LoVo (cell line): Measurements from ENCODE around the gene ZBTB20.
A peak's percentile ranks its signal among the peaks of the same experiment; 100 is the strongest.

Source experiments
- DNase-seq: peaks from one replicate; pipeline ENCODE4 v3.0.0-alpha.2; 2016; ENCODE audit warnings: low spot score

ZBTB20 gene

DNA sequence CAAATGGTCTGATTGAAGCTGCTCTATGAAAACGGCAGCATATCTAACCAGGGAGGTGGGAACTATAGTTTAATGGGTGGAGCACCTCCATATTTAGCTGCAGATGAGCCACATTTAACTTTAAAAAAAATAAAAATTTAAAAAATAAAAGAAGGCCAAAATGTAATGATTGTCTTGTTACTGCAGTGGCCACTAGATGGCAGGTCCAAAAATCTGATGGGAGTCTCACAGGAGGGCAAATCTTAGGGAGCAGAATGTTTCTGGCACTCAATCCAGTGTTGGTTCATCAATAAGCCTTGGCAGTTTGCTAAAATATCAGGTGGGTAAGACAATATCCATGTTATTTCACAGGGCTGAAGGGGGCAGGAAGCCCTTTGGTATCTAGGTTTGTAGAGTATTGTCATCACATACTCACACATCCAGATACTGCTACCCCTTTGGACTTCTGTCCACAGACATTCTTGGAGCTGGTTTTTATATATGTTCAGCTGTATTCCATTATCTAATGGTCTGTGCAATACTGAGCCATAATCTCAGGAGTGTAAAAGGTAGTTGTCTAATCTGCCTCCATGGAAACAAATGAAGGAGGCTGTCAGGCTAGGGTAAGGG, 619.9 kb downstream of the ZBTB20 start:
- DNase-seq, result no peak

DNA sequence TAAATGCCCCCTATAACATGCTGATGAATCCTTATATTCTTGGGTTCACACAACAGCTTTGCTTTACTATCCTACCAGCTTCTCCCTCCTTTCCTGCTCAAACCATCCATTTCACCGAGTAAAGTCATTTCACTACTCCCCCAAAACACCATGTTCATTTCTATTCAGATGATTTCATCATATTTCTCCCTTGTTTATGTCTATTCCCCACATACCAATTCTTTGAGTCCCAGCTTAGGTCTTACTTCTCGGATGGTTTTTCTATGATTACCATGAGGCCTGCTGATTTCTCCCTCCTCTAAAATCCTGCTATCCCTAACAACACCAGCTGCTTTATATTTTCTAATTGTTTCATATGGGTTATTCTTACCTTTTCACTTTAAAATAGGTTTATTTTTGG, 621.8 kb downstream of the ZBTB20 start:
- DNase-seq, result no peak

GRCh38 chr3:114519415-114519814, 627.7 kb downstream of the ZBTB20 start:
- DNase-seq, result no peak

DNA sequence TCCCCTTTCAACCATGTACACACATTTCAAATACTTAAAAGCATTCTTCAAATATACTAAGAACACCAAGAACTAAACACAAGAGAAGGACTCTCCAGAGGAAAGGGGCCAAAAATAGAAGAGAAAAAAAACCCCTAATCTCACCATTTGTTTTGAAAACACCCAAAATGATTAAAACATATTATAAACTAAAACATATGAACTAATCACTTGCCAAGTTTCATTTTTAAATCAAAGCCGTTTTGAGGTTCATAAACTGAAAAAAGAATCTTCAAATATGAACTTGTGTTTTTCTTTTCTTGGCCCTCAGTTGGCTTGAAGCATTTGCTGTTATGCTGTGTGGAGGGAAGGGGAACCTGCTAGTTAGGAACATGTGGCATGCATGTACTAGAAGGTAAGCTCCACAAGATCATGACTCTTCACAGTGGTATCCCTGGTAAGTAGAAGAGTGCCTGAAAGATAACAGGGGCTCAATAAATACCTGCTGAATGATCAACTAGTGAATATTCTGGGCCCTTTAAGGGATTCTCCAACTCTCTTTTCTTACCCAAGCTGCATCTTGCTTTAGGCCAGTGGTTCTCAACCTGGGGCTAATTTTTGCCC, 628.8 kb downstream of the ZBTB20 start:
- DNase-seq, result no peak

GRCh38 chr3:114510201-114510600, 636.9 kb downstream of the ZBTB20 start:
- DNase-seq, result no peak

GRCh38 chr3:114509756-114510155, 637.3 kb downstream of the ZBTB20 start:
- DNase-seq, result no peak

- DNase-seq, result no peak
Measured at GRCh38 chr3:114508976-114509375, 638.1 kb downstream of the ZBTB20 start.

GRCh38 chr3:114508208-114508607, 638.9 kb downstream of the ZBTB20 start:
- no peak for DNase-seq

- DNase-seq, result no peak
Measured at GRCh38 chr3:114506591-114507300, 640.3 kb downstream of the ZBTB20 start.

- no peak for DNase-seq
Measured at GRCh38 chr3:114504941-114505628, 642.0 kb downstream of the ZBTB20 start.

DNA sequence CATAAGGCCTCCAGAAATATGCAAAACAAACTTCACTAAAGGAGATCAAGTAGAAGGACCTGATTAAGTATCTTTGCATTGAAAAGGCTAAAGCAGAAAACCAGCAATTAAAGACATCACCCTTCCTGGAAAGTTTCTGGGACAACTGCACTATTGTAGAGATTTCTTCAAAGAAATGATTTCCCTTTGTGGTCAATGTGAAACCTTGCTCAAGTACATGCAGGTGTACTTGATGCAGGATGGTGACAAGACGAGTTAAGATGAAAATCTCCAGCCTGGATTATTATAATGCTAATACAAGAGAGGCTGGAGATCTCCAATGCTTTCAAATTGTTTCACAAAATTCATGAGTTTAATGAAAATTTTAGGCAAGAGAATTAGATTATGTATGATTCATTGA, 644.9 kb downstream of the ZBTB20 start:
- no peak for DNase-seq

GRCh38 chr3:114499976-114500375, 647.1 kb downstream of the ZBTB20 start:
- no peak for DNase-seq

DNA sequence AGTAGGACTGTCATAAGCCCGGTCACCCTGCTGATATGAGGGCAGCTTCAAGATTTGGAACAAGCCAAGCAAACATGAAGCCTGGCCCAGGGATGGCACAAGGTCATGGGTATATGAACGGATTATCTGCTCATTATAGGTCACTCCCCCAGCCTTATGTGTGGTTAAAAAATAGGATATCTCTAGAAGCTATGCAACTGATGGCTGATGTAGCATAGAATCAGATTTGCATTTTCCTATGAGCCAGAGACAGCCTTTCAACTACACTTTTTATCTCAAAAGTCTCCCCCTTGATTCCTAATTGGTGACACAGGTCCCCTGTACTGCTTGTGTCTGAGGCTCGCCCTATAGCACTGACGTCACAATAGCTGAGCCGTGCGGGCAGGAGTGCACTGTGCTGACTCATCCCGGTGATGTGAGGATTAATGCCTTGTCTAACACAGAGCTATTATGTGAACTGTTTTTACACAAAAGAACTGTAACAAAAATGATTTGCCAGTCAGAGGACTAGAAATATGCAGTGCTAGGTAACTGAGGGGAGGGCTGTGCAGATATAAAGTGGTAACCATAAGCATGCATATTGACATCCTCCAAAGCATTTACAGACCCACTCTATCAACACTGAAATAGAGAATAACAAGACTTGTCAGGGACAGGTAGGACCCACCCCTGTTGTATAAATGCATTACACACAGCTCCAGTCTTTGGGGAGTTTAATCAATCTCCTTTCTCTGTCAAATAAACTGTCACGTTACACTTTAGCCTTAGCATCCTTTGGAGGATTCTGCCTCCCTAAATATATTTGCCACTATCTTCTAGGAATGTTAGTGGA, 648.3 kb downstream of the ZBTB20 start:
- DNase-seq, result peak; percentile 57

DNA sequence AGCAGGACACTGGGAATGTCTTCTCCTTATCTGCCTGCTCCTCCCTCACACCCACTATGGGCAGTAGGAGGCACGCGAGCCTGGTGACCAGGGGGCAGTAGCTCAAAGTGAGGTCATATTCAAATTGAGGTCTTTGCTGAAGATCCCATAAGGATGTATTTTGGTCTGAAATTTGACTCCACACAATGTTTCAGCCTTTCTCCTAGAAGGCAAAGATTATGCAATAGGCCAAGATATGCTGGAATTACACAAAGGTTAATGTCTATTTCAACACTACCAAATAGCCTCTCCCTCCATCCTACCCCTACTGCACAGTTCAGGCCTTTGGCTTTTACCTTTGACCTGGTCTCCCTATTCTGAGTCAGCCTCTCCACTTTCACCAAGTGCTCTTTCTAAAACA, 650.2 kb downstream of the ZBTB20 start:
- DNase-seq, result no peak

DNA sequence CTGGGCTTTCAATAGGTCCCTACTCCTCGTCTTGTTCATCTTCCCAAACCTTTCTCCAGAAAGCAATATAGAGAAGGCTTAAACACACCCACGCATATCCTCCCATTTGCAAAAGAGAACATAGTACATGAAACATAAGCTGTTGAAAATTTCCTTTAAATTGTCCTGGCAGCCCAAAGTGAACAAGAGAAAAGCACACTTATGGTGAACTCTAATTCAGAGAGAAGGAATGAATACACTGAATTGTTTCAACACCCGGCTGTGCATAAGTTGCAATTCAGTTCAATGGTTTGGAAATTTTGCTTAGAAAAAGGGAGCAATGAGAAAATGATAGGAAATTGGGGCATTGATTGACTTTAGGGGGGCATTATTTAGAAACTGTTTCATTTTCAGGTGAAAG, 650.6 kb downstream of the ZBTB20 start:
- DNase-seq, result no peak

DNA sequence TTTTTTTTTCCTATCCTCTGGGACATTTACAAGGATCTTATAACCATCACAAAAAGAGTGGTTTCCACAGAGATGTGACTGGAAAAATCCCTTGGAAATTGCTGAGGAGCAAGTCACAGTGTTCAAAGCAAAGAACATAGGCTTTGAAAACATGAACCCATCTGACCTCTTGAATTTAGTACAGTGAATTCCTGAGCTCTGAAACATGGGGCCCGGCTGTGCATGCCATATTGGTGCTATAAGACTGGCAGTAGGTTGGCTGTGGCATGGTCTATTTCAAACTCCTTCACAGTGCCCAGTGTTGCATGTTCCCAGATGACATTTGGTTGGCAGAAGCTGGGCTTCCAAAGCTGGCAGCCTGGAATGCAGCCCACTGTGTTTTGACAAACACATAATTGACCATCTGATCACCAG, 651.1 kb downstream of the ZBTB20 start:
- no peak for DNase-seq

GRCh38 chr3:114494498-114494897, 652.6 kb downstream of the ZBTB20 start:
- DNase-seq, result no peak

- no peak for DNase-seq
Measured at GRCh38 chr3:114490829-114491228, 656.3 kb downstream of the ZBTB20 start.

DNA sequence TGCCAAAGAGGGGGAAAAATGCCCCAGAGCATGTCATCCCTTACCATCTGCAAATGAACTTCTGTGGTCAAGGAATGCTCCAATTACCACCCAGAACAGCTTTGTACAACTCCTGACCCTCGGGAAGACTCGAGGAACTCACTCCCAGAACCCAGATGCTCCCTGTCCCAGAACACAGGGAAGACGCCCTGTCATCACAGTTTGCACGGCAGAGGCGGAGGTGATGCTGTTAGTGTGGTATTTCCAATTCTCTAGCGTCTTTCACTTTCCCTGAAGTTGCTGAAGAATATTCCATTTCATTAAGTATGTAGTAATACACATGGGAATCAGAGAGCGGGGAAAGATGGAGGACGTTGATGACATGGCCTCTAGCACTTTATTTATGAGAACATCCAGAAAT, 659.6 kb downstream of the ZBTB20 start:
- no peak for DNase-seq

GRCh38 chr3:114484919-114485318, 662.2 kb downstream of the ZBTB20 start:
- DNase-seq, result no peak

- DNase-seq, result no peak
Measured at GRCh38 chr3:114481113-114481512, 666.0 kb downstream of the ZBTB20 start.

DNA sequence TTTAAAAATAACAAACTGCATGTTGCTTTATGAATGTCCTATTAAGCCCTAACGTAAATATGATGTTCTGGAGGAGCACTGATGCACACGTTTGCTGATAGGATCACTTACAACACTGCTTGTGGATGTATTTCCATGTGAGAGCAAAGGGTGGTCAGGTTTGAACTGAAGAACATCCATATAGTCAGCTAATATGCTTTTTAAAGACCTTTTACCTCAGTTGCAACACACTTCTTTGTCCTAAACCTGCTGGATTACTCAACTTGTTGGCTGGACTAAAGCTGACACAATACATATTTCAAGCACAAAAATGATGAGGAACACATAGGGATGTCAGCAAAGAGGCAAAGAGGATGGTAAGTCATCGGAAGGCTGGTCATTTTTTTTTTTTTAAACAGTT, 666.6 kb downstream of the ZBTB20 start:
- DNase-seq, result no peak
